GM13977 (cell line): ENCODE measurements around the gene KRT72.

Source experiments
- DNase-seq: peaks from one replicate; pipeline ENCODE4 v3.0.0; 2012; ENCODE audit warnings: low spot score
- CTCF ChIP-seq: IDR thresholded peaks from 2 replicates; pipeline ENCODE4 v1.5.1; 2012; ENCODE audit warnings: mild to moderate bottlenecking, control low read depth; ENCODE audit not compliant: insufficient read depth; ENCODE audit errors: extremely low read depth, missing control alignments
- in situ Hi-C: fragments of 300-500 bp; cut with MboI; formaldehyde crosslinking; loops from one replicate; pipeline ENCODE4 v1.12.0; 2022; ENCODE audit warnings: low sequenced_read_pairs, low pct_unique_long_range_greater_than_20kb, mixed read lengths, inconsistent platforms; ENCODE audit not compliant: unreplicated experiment

Gene KRT72

GRCh38 chr12:52627395-52628110 is 26.3 kb upstream of the KRT72 start:
- in situ Hi-C loops: no loop called here

GRCh38 chr12:52622349-52622748 is 21.1 kb upstream of the KRT72 start:
- no peak for TF ChIP-seq CTCF
- in situ Hi-C loops: no loop called here
- no peak for DNase-seq

More at GRCh38 chr12:52627395-52628110, 26.3 kb upstream of the KRT72 start:
- no peak for TF ChIP-seq CTCF
- DNase-seq: no peak

GRCh38 chr12:52618866-52619265 is 17.6 kb upstream of the KRT72 start:
- in situ Hi-C loops: no loop called here
- DNase-seq: no peak
- TF ChIP-seq CTCF: no peak

- TF ChIP-seq CTCF: no peak
- in situ Hi-C loops: no loop called here
- DNase-seq: no peak
These were observed 17.0 kb upstream of the KRT72 start, which contains the start of gene KRT73 for GRCh38 chr12:52618216-52618615. TSS of gene KRT73 (minus strand) at chr12:52618559. CDS start at chr12:52618524, 35 bp downstream.

- in situ Hi-C loops: no loop called here
- DNase-seq: no peak
- no peak for TF ChIP-seq CTCF
These were observed 16.1 kb upstream of the KRT72 start for GRCh38 chr12:52617403-52617785.

- no peak for DNase-seq
- TF ChIP-seq CTCF: no peak
- in situ Hi-C loops: no loop called here
These were observed 15.6 kb upstream of the KRT72 start for GRCh38 chr12:52616680-52617402.
